ENCODE data around the gene SIVA1. TPM values are rescaled to one million over a fixed set of nuclear protein-coding genes. Genes with fewer than 3 reads are reported as not detected.

The SIVA1 gene
- total and polyA plus RNA-seq, 3 experiments from 2014 or later: 150 to 227 (median 175) TPM

DNA sequence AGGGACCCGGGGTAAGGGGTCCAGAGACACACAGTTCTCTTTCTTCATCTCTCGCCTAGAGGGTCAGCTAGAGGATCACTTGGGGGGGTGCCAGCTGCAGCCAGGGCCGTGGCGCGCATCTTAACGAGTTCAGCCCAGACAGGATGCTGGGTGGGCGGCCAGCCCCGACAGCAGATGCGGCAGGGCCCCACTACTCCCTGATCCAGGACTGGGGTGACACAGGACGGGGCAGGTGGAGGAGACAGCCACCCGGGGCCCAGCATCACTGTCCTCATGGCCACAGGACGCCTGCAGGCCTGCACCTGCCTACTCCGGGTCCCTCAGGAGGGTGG lies 29.8 kb downstream of the SIVA1 start:
- Histone ChIP-seq H3K4me3 (ENCODE audit: low read length) (no peak overlapping the region), H3K4me1 (ENCODE audit: insufficient read depth, low read length) (peaks cover 9% of the 10 kb centered on the region), H3K36me3 (ENCODE audit: insufficient read depth, low read length) (no peaks in the 10 kb centered on the region), H3K9me3 (ENCODE audit: low read length) (no peaks in the 10 kb centered on the region), H3K27me3 (ENCODE audit: insufficient read depth, low read length, poor library complexity, severe bottlenecking) (no peaks in the 10 kb centered on the region), H3K27ac (ENCODE audit: low read depth, low read length) (no peak overlapping the region)
- ChIA-PET POLR2A (no interaction called here), CTCF (no interaction called here)
- H3K27me3 Mint-ChIP-seq: no peaks in the 10 kb centered on the region
- H3K4me3 Mint-ChIP-seq: no peak overlapping the region
- no peaks in the 10 kb centered on the region for H3K9me3 Mint-ChIP-seq
- DNase-seq: no peak
- H3K27ac Mint-ChIP-seq: no peak overlapping the region
- peaks cover 0 to 17% (median 8%) of the 10 kb centered on the region in 3 donors for H3K4me1 Mint-ChIP-seq
- peaks cover 0 to 6% (median 0%) of the 10 kb centered on the region in 3 donors for H3K36me3 Mint-ChIP-seq

DNA sequence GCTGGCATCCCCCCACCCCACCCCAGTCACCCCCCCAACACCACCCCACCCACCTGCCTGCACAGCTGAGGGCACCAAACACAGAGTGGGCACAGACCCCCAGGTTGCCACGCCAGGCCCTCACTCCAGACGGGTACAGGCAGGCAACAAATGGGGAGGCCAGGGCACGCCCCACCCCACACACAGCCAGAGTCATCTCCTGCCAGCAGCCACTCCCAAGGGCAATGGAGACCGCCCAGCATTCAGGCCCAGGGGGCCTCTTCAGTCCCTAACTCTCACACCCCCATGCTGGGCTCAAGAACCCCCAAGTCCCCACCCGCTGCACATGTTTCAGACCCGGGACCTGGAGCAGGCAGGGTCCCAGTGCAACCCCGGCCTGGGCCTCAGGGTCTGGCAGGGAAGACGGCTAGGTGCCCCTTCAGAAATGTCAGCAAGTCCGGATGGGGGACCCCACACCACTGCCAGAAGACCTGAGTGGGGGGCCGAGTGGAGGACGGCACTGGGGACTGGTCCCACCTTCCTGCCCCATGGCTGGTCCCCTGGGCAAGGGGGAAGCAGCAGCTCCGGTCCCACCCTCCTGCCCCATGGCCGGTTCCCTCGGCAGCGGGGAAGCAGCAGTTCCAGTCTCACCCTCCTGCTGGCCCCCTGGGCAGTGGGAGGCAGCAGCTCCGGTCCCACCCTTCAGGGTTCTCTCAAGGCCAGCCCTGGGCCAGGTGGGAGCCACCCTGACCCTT lies 30.7 kb downstream of the SIVA1 start:
- H3K4me3 Mint-ChIP-seq: no peak overlapping the region
- H3K27me3 Mint-ChIP-seq: no peaks in the 10 kb centered on the region
- ChIA-PET CTCF (no interaction called here), POLR2A (no interaction called here)
- no peak overlapping the region for H3K4me3 ChIP-seq (ENCODE audit: low read length)
- peak overlapping the region in 1 of 8 donors; percentile 68 for H3K27ac Mint-ChIP-seq
- peaks cover 9% of the 10 kb centered on the region for H3K4me1 ChIP-seq (ENCODE audit: insufficient read depth, low read length)
- no peak overlapping the region for H3K27ac ChIP-seq (ENCODE audit: low read depth, low read length)
- H3K9me3 ChIP-seq (ENCODE audit: low read length): no peaks in the 10 kb centered on the region
- no peaks in the 10 kb centered on the region for H3K36me3 ChIP-seq (ENCODE audit: insufficient read depth, low read length)
- no peaks in the 10 kb centered on the region for H3K9me3 Mint-ChIP-seq
- H3K27me3 ChIP-seq (ENCODE audit: insufficient read depth, low read length, poor library complexity, severe bottlenecking): no peaks in the 10 kb centered on the region
- peaks cover 0 to 24% (median 8%) of the 10 kb centered on the region in 3 donors for H3K4me1 Mint-ChIP-seq
- DNase-seq: no peak
- peaks cover 0 to 6% (median 0%) of the 10 kb centered on the region in 3 donors for H3K36me3 Mint-ChIP-seq

DNA sequence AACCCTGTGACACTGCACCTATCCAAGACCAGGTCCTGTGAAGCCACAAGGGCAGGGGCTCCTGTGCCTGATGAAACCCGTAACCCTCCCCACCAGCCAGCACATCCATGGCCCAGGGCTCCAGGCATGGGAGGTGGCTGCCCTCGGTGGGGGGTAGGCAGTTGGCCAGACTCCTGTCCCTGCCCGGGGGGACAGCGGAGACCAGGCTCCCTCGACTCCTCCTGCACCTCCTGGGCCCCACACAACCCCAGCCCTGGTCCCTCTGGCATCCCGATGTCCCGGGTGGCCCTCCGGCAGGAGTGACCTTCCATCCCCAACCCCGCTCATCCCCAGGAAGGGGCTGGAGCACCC lies 31.2 kb downstream of the SIVA1 start:
- H3K4me1 Mint-ChIP-seq: peaks cover 0 to 24% (median 8%) of the 10 kb centered on the region in 3 donors
- ChIA-PET CTCF (no interaction called here), POLR2A (no interaction called here)
- H3K27me3 ChIP-seq (ENCODE audit: insufficient read depth, low read length, poor library complexity, severe bottlenecking): no peaks in the 10 kb centered on the region
- no peaks in the 10 kb centered on the region for H3K27me3 Mint-ChIP-seq
- DNase-seq: no peak
- H3K4me1 ChIP-seq (ENCODE audit: insufficient read depth, low read length): peaks cover 9% of the 10 kb centered on the region
- H3K9me3 ChIP-seq (ENCODE audit: low read length): no peaks in the 10 kb centered on the region
- no peaks in the 10 kb centered on the region for H3K9me3 Mint-ChIP-seq
- H3K36me3 Mint-ChIP-seq: peaks cover 0 to 6% (median 0%) of the 10 kb centered on the region in 3 donors
- no peaks in the 10 kb centered on the region for H3K36me3 ChIP-seq (ENCODE audit: insufficient read depth, low read length)
- H3K4me3 Mint-ChIP-seq: no peak overlapping the region
- no peak overlapping the region for H3K4me3 ChIP-seq (ENCODE audit: low read length)
- H3K27ac ChIP-seq (ENCODE audit: low read depth, low read length): no peak overlapping the region
- no peak overlapping the region for H3K27ac Mint-ChIP-seq

DNA sequence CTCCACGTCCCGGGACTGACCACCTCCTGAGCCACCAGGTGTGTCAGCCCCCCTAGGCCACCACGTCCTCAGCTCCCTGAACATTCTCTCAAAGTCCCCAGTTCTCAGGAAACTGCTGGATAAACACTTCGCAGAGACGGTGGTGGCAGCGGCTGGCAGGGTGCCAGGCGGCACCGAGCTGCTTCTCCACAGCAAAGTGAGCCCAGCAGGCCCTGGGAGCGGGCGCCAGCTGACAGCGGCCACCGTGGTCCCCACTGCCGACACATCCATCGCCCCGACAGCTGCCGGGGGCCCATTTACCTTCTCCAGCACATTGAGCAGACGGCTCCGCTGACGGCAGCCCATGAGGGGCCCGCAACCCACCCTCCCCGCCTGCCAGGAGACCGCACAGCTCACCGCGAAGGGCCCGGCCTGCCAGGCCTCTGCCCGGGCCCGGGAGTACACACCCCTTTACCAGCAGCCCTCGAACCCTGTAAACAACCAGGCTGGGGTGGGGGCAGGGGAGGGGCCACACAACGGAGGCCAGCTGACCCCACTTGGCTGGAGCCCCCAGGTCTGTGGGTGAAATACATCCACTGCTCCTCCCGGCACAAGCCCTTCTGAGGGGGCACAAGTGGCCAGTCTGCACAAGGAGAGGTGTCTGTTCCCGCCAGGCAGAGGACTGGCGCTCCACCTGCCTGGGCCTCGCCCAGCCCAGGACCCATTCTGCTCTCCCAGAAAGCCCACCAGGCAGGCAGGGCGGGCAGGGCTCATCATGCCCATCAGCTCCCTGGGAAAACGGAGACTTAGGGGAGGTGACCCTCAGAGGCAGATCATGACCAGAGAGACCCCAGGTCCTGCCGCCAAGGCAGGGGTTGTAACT lies 32.1 kb downstream of the SIVA1 start:
- Histone ChIP-seq H3K36me3 (ENCODE audit: insufficient read depth, low read length) (no peaks in the 10 kb centered on the region), H3K9me3 (ENCODE audit: low read length) (no peaks in the 10 kb centered on the region), H3K27ac (ENCODE audit: low read depth, low read length) (no peak overlapping the region), H3K27me3 (ENCODE audit: insufficient read depth, low read length, poor library complexity, severe bottlenecking) (no peaks in the 10 kb centered on the region), H3K4me1 (ENCODE audit: insufficient read depth, low read length) (peaks cover 9% of the 10 kb centered on the region), H3K4me3 (ENCODE audit: low read length) (no peak overlapping the region)
- Mint-ChIP-seq H3K36me3 (peaks cover 0 to 11% (median 0%) of the 10 kb centered on the region in 3 donors), H3K27ac (peak overlapping the region in 1 of 8 donors; percentile 42), H3K9me3 (no peaks in the 10 kb centered on the region), H3K4me3 (no peak overlapping the region), H3K4me1 (peaks cover 0 to 31% (median 9%) of the 10 kb centered on the region in 3 donors), H3K27me3 (no peaks in the 10 kb centered on the region)
- no peak for DNase-seq
- ChIA-PET CTCF (interaction anchor here (1.5 kb wide), 1 partner anchor 27 kb away, joined by 3 read pairs; no protein-coding TSS in a partner anchor), POLR2A (no interaction called here)

DNA sequence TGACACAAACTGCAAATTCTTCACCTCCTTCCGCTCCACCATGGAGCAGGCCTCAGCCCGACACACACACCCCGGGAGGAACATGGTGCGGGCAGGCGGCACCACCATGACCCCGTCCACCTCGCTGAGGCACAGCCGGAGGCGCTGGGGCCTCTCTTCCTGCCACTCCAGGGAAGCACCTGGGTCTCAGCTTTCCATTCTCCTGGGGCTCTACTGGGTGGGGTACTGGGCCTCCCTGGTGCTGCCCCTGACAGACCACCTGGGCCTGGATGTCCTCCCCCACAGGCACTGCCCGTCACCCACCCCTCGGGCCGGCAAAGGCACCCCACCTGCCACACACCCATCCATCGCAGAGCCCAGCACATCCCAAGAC lies 32.7 kb downstream of the SIVA1 start:
- H3K9me3 Mint-ChIP-seq: no peaks in the 10 kb centered on the region
- POLR2A ChIA-PET: no interaction called here
- CTCF ChIA-PET: interaction anchor here (1.5 kb wide), 1 partner anchor 27 kb away, joined by 3 read pairs; no protein-coding TSS in a partner anchor

DNA sequence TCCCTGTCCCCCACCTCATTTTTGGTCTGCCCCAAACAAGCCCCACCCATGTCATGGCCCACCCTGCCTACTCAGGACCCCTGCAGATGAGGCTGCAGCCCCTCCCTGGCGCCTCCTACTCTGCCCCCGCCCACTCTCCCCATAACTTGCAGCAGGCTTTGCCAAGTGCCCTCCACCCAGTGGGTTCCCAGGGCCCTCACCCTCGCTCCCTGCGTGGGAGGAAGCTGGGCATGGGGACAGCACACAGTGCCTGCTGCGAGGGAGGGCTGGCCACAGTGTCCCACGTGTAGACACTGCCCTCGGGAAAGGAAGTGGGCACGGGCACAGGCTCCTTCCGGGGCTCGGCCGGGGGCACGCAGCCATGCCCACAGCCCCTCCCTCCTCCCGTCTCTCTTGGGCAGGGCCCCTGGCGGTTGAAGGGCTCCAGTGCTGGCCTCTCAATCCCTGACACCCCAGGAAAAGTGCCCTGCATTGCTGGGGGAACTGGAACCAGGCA lies 33.2 kb downstream of the SIVA1 start:
- peaks cover 9% of the 10 kb centered on the region for H3K4me1 ChIP-seq (ENCODE audit: insufficient read depth, low read length)
- peak overlapping the region in 1 of 7 donors; percentile 40 for H3K4me3 Mint-ChIP-seq
- no peaks in the 10 kb centered on the region for H3K36me3 ChIP-seq (ENCODE audit: insufficient read depth, low read length)
- no peak overlapping the region for H3K4me3 ChIP-seq (ENCODE audit: low read length)
- no peak overlapping the region for H3K27ac ChIP-seq (ENCODE audit: low read depth, low read length)
- no peaks in the 10 kb centered on the region for H3K27me3 Mint-ChIP-seq
- H3K4me1 Mint-ChIP-seq: peaks cover 0 to 35% (median 9%) of the 10 kb centered on the region in 3 donors
- ChIA-PET CTCF (interaction anchor here (1.0 to 1.5 kb wide), 2 partner anchors 26 to 40 kb away, joined by 3 read pairs; no protein-coding TSS in a partner anchor), POLR2A (no interaction called here)
- peaks cover 0 to 11% (median 0%) of the 10 kb centered on the region in 3 donors for H3K36me3 Mint-ChIP-seq
- no peaks in the 10 kb centered on the region for H3K9me3 ChIP-seq (ENCODE audit: low read length)
- H3K27me3 ChIP-seq (ENCODE audit: insufficient read depth, low read length, poor library complexity, severe bottlenecking): no peaks in the 10 kb centered on the region
- no peak for DNase-seq
- peak overlapping the region in 5 of 8 donors; percentile 14 to 81 (median 42) for H3K27ac Mint-ChIP-seq
- H3K9me3 Mint-ChIP-seq: no peaks in the 10 kb centered on the region

More for the DNA sequence above, 32.7 kb downstream of the SIVA1 start:
- Histone ChIP-seq H3K4me1 (ENCODE audit: insufficient read depth, low read length) (peaks cover 9% of the 10 kb centered on the region), H3K36me3 (ENCODE audit: insufficient read depth, low read length) (no peaks in the 10 kb centered on the region), H3K9me3 (ENCODE audit: low read length) (no peaks in the 10 kb centered on the region), H3K27me3 (ENCODE audit: insufficient read depth, low read length, poor library complexity, severe bottlenecking) (no peaks in the 10 kb centered on the region), H3K4me3 (ENCODE audit: low read length) (no peak overlapping the region), H3K27ac (ENCODE audit: low read depth, low read length) (no peak overlapping the region)
- Mint-ChIP-seq H3K27ac (peak overlapping the region in 3 of 8 donors; percentile 42 to 81 (median 47)), H3K4me3 (no peak overlapping the region), H3K4me1 (peaks cover 0 to 31% (median 9%) of the 10 kb centered on the region in 3 donors), H3K27me3 (no peaks in the 10 kb centered on the region), H3K36me3 (peaks cover 0 to 9% (median 0%) of the 10 kb centered on the region in 3 donors)
- no peak for DNase-seq

DNA sequence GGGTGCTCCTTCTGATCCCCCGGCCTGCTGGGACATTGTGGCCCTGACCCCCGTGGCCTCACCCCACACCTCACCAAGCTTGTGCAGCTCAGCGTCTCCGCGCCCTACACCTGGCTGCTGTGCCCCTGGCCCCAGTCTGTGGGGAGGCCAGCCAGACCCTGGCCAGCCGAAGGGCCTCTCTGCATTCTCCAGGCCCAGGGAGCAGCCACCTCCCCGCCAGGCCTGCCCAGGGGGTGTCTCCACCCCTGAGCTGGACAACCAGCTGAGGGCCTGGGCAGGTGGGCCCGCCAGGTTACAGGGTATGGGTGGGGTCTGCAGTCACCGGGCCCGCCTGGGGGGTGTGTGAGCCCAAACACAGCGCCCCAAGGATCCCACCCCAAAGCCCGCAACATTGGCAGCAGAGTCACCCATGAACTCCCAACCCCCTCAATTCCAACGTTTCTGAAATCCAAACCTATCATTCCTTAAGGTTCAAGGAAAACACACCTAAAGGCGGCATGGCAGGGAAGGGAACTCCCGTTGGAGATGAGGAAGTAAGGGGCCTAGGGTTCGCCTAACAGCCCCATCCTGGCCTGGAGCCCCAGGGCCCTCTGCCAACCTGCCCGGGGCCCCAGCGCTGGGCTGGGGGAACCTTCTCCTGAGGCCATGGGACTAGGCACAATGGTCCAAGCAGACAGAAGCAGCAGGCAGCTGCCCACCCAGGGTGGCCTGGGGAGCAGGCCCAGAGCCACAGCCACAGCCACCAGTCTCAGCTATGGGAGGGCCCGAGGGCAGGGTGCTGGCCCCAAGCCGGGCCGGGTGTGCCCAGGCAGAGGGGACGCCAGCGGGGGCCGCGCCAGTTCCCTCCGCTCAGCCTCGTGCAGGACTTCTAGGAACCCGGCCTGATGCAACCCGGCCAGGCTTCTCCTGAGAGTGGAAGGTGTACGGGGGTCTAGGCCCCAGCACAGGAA lies 34.1 kb downstream of the SIVA1 start:
- H3K9me3 Mint-ChIP-seq: no peaks in the 10 kb centered on the region
- H3K27ac Mint-ChIP-seq: peak overlapping the region in 3 of 8 donors; percentile 29 to 71 (median 55)
- peak overlapping the region in 1 of 7 donors; percentile 36 for H3K4me3 Mint-ChIP-seq

More for the DNA sequence above, 34.1 kb downstream of the SIVA1 start:
- Histone ChIP-seq H3K9me3 (ENCODE audit: low read length) (no peaks in the 10 kb centered on the region), H3K4me1 (ENCODE audit: insufficient read depth, low read length) (peaks cover 9% of the 10 kb centered on the region), H3K4me3 (ENCODE audit: low read length) (no peak overlapping the region), H3K36me3 (ENCODE audit: insufficient read depth, low read length) (peaks cover 4% of the 10 kb centered on the region), H3K27ac (ENCODE audit: low read depth, low read length) (no peak overlapping the region), H3K27me3 (ENCODE audit: insufficient read depth, low read length, poor library complexity, severe bottlenecking) (no peaks in the 10 kb centered on the region)
- H3K36me3 Mint-ChIP-seq: peaks cover 0 to 17% (median 0%) of the 10 kb centered on the region in 3 donors
- no peaks in the 10 kb centered on the region for H3K27me3 Mint-ChIP-seq
- ChIA-PET CTCF (interaction anchor here (0.9 to 1.0 kb wide), 2 partner anchors 19 to 39 kb away, joined by 3 read pairs; no protein-coding TSS in a partner anchor), POLR2A (no interaction called here)
- no peak for DNase-seq
- peaks cover 4 to 41% (median 12%) of the 10 kb centered on the region in 3 donors for H3K4me1 Mint-ChIP-seq
